Loucy (cell line): ENCODE results near the gene CKLF.

Source experiments
- H2AFZ ChIP-seq: fragments of 200-600 bp; sonication (generic); 2 replicates; pipeline ENCODE4 v1.6.0; 2016; ENCODE audit warnings: antibody characterized with exemption, mild to moderate bottlenecking, low read length, moderate library complexity
- H3F3A ChIP-seq: fragments of 200-600 bp; 2 replicates; pipeline ENCODE4 v1.6.0; 2016; ENCODE audit warnings: antibody characterized with exemption, low read depth, mild to moderate bottlenecking
- H3K27me3 ChIP-seq: fragments of 200-600 bp; sonication (generic); 2 replicates; pipeline ENCODE4 v1.6.1; 2014; ENCODE audit warnings: low read length, mild to moderate bottlenecking; ENCODE audit not compliant: insufficient read depth, poor library complexity, severe bottlenecking
- H3K36me3 ChIP-seq: fragments of 200-600 bp; sonication (generic); 2 replicates; pipeline ENCODE4 v1.6.1; 2016; ENCODE audit warnings: low read length; ENCODE audit not compliant: insufficient read depth
- H3K4me1 ChIP-seq: fragments of 200-600 bp; sonication (generic); 2 replicates; pipeline ENCODE4 v1.5.1; 2014; ENCODE audit warnings: low read length, mild to moderate bottlenecking; ENCODE audit not compliant: insufficient read depth, poor library complexity, severe bottlenecking
- H3K4me2 ChIP-seq: fragments of 200-600 bp; sonication (generic); 2 replicates; pipeline ENCODE4 v1.6.0; 2014; ENCODE audit warnings: antibody characterized with exemption, low read length, low read depth, mild to moderate bottlenecking; ENCODE audit not compliant: poor library complexity, severe bottlenecking
- H3K4me3 ChIP-seq: fragments of 200-600 bp; sonication (generic); 2 replicates; pipeline ENCODE4 v1.5.1; 2014; ENCODE audit warnings: low read length, mild to moderate bottlenecking, mixed read lengths; ENCODE audit not compliant: poor library complexity, severe bottlenecking
- H3K79me2 ChIP-seq: fragments of 200-600 bp; sonication (generic); 2 replicates; pipeline ENCODE4 v1.6.1; 2014; ENCODE audit warnings: low read length; ENCODE audit not compliant: insufficient read depth
- H3K9ac ChIP-seq: fragments of 200-600 bp; sonication (generic); 2 replicates; pipeline ENCODE4 v1.6.0; 2014; ENCODE audit warnings: mild to moderate bottlenecking, low read depth, low read length, moderate library complexity; ENCODE audit not compliant: poor library complexity, severe bottlenecking
- H3K9me2 ChIP-seq: fragments of 200-600 bp; sonication (generic); replicated peaks from 2 replicates; pipeline ENCODE4 v1.6.1; 2016; ENCODE audit warnings: low read depth, low read length, mixed read lengths
- H3K9me3 ChIP-seq: fragments of 200-600 bp; sonication (generic); 2 replicates; pipeline ENCODE4 v1.6.1; 2014; ENCODE audit warnings: mild to moderate bottlenecking, antibody characterized with exemption, low read length, low read depth; ENCODE audit not compliant: insufficient read depth
- H4K20me1 ChIP-seq: fragments of 200-600 bp; sonication (generic); 2 replicates; pipeline ENCODE4 v1.6.0; 2014; ENCODE audit warnings: antibody characterized with exemption, low read length, mild to moderate bottlenecking; ENCODE audit not compliant: insufficient read depth, poor library complexity, severe bottlenecking
- CTCF ChIP-seq: fragments of 200-600 bp; sonication (generic); conservative IDR thresholded peaks from 2 replicates; pipeline ENCODE4 v1.5.1; 2014; ENCODE audit warnings: mild to moderate bottlenecking, antibody characterized with exemption, low read length
- EZH2phosphoT487 ChIP-seq: fragments of 200-600 bp; IDR thresholded peaks from 2 replicates; pipeline ENCODE4 v1.6.1; 2018; ENCODE audit warnings: antibody characterized with exemption, mild to moderate bottlenecking, moderate library complexity, borderline replicate concordance

Gene CKLF

GRCh38 chr16:66553223-66553622 lies 847 bp downstream of the CKLF start:
- no peaks in the 10 kb centered on the region for H3K9me3 ChIP-seq
- peak overlapping the region; percentile 92 for H3K9ac ChIP-seq
- H3K4me3 ChIP-seq, result peak overlapping the region; percentile 94
- H3K4me1 ChIP-seq, result peaks cover 87% of the 10 kb centered on the region
- H3K27me3 ChIP-seq, result no peaks in the 10 kb centered on the region
- TF ChIP-seq CTCF (no peak), EZH2phosphoT487 (no peak)
- H3K9me2 ChIP-seq, result no peaks in the 10 kb centered on the region
- H3K79me2 ChIP-seq, result peaks cover 78% of the 10 kb centered on the region
- H4K20me1 ChIP-seq, result peaks cover 50% of the 10 kb centered on the region
- no peaks in the 10 kb centered on the region for H3K36me3 ChIP-seq
- H3K4me2 ChIP-seq, result peak overlapping the region; percentile 98
- no peak overlapping the region for H2AFZ ChIP-seq
- peaks cover 14% of the 10 kb centered on the region; the same call in 1 of the 2 replicates for H3F3A ChIP-seq

GRCh38 chr16:66554021-66554420 lies 1.6 kb downstream of the CKLF start:
- Histone ChIP-seq H3F3A (0 out of 2 replicates have a peak, but pooled peaks cover 8% of the 10 kb centered on the region), H3K4me2 (peak overlapping the region; percentile 98), H3K36me3 (no peaks in the 10 kb centered on the region), H3K4me1 (peaks cover 87% of the 10 kb centered on the region), H3K4me3 (peak overlapping the region; percentile 94), H3K27me3 (no peaks in the 10 kb centered on the region), H3K9me2 (no peaks in the 10 kb centered on the region), H3K9ac (peak overlapping the region; percentile 92), H3K79me2 (peaks cover 86% of the 10 kb centered on the region), H4K20me1 (peaks cover 58% of the 10 kb centered on the region), H3K9me3 (no peaks in the 10 kb centered on the region), H2AFZ (no peak overlapping the region)
- TF ChIP-seq CTCF, result no peak

- no peaks in the 10 kb centered on the region for H3K9me3 ChIP-seq
- 0 out of 2 replicates have a peak, but pooled peaks cover 6% of the 10 kb centered on the region for H3F3A ChIP-seq
- H3K4me2 ChIP-seq, result peak overlapping the region; percentile 98
- peaks cover 62% of the 10 kb centered on the region for H4K20me1 ChIP-seq
- peaks cover 91% of the 10 kb centered on the region for H3K79me2 ChIP-seq
- H2AFZ ChIP-seq, result no peak overlapping the region
- H3K4me3 ChIP-seq, result peak overlapping the region; percentile 94
- H3K36me3 ChIP-seq, result no peaks in the 10 kb centered on the region
- H3K9ac ChIP-seq, result peak overlapping the region; percentile 92
- H3K27me3 ChIP-seq, result no peaks in the 10 kb centered on the region
- peaks cover 87% of the 10 kb centered on the region for H3K4me1 ChIP-seq
- TF ChIP-seq EZH2phosphoT487, result no peak
- TF ChIP-seq CTCF, result no peak
- no peaks in the 10 kb centered on the region for H3K9me2 ChIP-seq
These were observed 2.1 kb downstream of the CKLF start for GRCh38 chr16:66554495-66554894.
